Measurements from ENCODE around the gene NAV2.
"Not testable (repeated sequence)": the region's sequence is repeated elsewhere in the genome, so short reads cannot be mapped to it uniquely, and the experiment has no call there.

Gene NAV2

GRCh38 chr11:19919050-19919561, 206.5 kb downstream of the NAV2 start:
- TF ChIP-seq ZNF274 (IDR thresholded peaks at IDR 0.05; ENCODE audit: low read depth, low read length), result no peak
- no peak overlapping the region for H3K4me3 ChIP-seq (ENCODE audit: low read length)

- H3K4me3 ChIP-seq (ENCODE audit: low read length), result no peak overlapping the region
- TF ChIP-seq ZNF274 (IDR thresholded peaks at IDR 0.05; ENCODE audit: low read depth, low read length), result no peak
Measured at GRCh38 chr11:19920982-19921381, 208.3 kb downstream of the NAV2 start.

GRCh38 chr11:19921976-19922688, 209.5 kb downstream of the NAV2 start:
- no peak overlapping the region for H3K4me3 ChIP-seq (ENCODE audit: low read length)
- no peak for TF ChIP-seq ZNF274 (IDR thresholded peaks at IDR 0.05; ENCODE audit: low read depth, low read length)

- H3K4me3 ChIP-seq (ENCODE audit: low read length), result no peak overlapping the region
- TF ChIP-seq ZNF274 (IDR thresholded peaks at IDR 0.05; ENCODE audit: low read depth, low read length), result no peak
Measured at GRCh38 chr11:19922689-19923035, 210.0 kb downstream of the NAV2 start.

GRCh38 chr11:19923626-19924025, 211.0 kb downstream of the NAV2 start:
- H3K4me3 ChIP-seq (ENCODE audit: low read length), result no peak overlapping the region
- TF ChIP-seq ZNF274 (IDR thresholded peaks at IDR 0.05; ENCODE audit: low read depth, low read length), result no peak

- TF ChIP-seq ZNF274 (IDR thresholded peaks at IDR 0.05; ENCODE audit: low read depth, low read length), result no peak
- no peak overlapping the region for H3K4me3 ChIP-seq (ENCODE audit: low read length)
Measured at GRCh38 chr11:19924311-19924710, 211.7 kb downstream of the NAV2 start.

GRCh38 chr11:19924716-19925115, 212.1 kb downstream of the NAV2 start:
- no peak for TF ChIP-seq ZNF274 (IDR thresholded peaks at IDR 0.05; ENCODE audit: low read depth, low read length)
- H3K4me3 ChIP-seq (ENCODE audit: low read length), result no peak overlapping the region

- not testable (repeated sequence) for H3K4me3 ChIP-seq (ENCODE audit: low read length)
Measured at GRCh38 chr11:19927403-19927802, 214.8 kb downstream of the NAV2 start.

GRCh38 chr11:19929147-19929546, 216.5 kb downstream of the NAV2 start:
- H3K4me3 ChIP-seq (ENCODE audit: low read length), result no peak overlapping the region
- no peak for TF ChIP-seq ZNF274 (IDR thresholded peaks at IDR 0.05; ENCODE audit: low read depth, low read length)

GRCh38 chr11:19929655-19930054, 217.0 kb downstream of the NAV2 start:
- no peak for TF ChIP-seq ZNF274 (IDR thresholded peaks at IDR 0.05; ENCODE audit: low read depth, low read length)
- no peak overlapping the region for H3K4me3 ChIP-seq (ENCODE audit: low read length)

GRCh38 chr11:19931141-19931770, 218.6 kb downstream of the NAV2 start:
- no peak overlapping the region for H3K4me3 ChIP-seq (ENCODE audit: low read length)
- TF ChIP-seq ZNF274 (IDR thresholded peaks at IDR 0.05; ENCODE audit: low read depth, low read length), result no peak

GRCh38 chr11:19931771-19932369, 219.2 kb downstream of the NAV2 start:
- no peak overlapping the region for H3K4me3 ChIP-seq (ENCODE audit: low read length)

GRCh38 chr11:19933132-19933735, 220.6 kb downstream of the NAV2 start:
- no peak overlapping the region for H3K4me3 ChIP-seq (ENCODE audit: low read length)
- no peak for TF ChIP-seq ZNF274 (IDR thresholded peaks at IDR 0.05; ENCODE audit: low read depth, low read length)

More at GRCh38 chr11:19931771-19932369, 219.2 kb downstream of the NAV2 start:
- no peak for TF ChIP-seq ZNF274 (IDR thresholded peaks at IDR 0.05; ENCODE audit: low read depth, low read length)

- TF ChIP-seq ZNF274 (IDR thresholded peaks at IDR 0.05; ENCODE audit: low read depth, low read length), result no peak
- no peak overlapping the region for H3K4me3 ChIP-seq (ENCODE audit: low read length)
Measured at GRCh38 chr11:19933801-19934488, 221.3 kb downstream of the NAV2 start.
